ENCODE measurements around the gene TSC22D4. TPM values are rescaled to one million over a fixed set of nuclear protein-coding genes. Genes with fewer than 3 reads are reported as not detected.

The TSC22D4 gene
- total and polyA plus RNA-seq, 2 donors (not counting 1 experiment from before 2014, with no cell fraction given): 13.2 to 21.1 TPM

DNA sequence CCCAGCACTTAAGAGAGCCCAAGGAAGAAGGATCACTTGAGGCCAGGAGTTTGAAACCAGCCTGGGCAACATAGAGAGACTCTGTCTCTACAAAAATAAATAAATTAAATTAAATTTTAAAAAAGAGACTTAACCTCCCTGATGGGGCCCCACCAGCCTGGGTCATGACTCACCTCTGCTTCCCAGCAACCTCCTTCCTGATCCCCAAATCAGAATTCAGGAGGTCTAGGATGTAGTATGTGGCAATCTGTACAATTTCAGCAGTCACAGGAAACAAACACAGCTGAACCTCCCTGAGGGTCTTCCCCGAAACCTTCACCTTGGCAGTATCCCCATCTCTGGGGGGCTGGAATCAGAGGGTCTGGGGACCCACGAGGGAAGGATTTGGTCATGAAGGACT lies 33.0 kb downstream of the TSC22D4 start:
- no peaks in the 10 kb centered on the region for H3K36me3 ChIP-seq (ENCODE audit: control insufficient read depth, insufficient read depth, low read length)
- H3K79me2 ChIP-seq (ENCODE audit: control insufficient read depth, insufficient read depth, low read length): no peaks in the 10 kb centered on the region
- H3K4me2 ChIP-seq (ENCODE audit: extremely low read depth, insufficient read depth, low read length): no peak overlapping the region
- peaks cover 19% of the 10 kb centered on the region for H3K4me1 ChIP-seq (ENCODE audit: control insufficient read depth, extremely low read depth, insufficient read depth, low read length)
- H3K4me3 ChIP-seq (replicated peaks in 1 of 4; ENCODE audit: control extremely low read depth in 1 of 4, insufficient read depth in 1 of 4, low read depth in 3 of 4, low read length in 4 of 4): no peak overlapping the region
- H3K9ac ChIP-seq (ENCODE audit: insufficient read depth, low read length): no peak overlapping the region
- no peaks in the 10 kb centered on the region for H3K27me3 ChIP-seq (ENCODE audit: control insufficient read depth, insufficient read depth, low read length)
- H3K9me3 ChIP-seq (ENCODE audit: control insufficient read depth, insufficient read depth, low read depth, low read length): no peaks in the 10 kb centered on the region
- no peaks in the 10 kb centered on the region for H4K20me1 ChIP-seq (ENCODE audit: control insufficient read depth, extremely low read depth, insufficient read depth, low read length)
- TF ChIP-seq EZH2 (IDR thresholded peaks at IDR 0.05; ENCODE audit: low read length, missing control alignments): no peak
- TF ChIP-seq, protein P1, sequence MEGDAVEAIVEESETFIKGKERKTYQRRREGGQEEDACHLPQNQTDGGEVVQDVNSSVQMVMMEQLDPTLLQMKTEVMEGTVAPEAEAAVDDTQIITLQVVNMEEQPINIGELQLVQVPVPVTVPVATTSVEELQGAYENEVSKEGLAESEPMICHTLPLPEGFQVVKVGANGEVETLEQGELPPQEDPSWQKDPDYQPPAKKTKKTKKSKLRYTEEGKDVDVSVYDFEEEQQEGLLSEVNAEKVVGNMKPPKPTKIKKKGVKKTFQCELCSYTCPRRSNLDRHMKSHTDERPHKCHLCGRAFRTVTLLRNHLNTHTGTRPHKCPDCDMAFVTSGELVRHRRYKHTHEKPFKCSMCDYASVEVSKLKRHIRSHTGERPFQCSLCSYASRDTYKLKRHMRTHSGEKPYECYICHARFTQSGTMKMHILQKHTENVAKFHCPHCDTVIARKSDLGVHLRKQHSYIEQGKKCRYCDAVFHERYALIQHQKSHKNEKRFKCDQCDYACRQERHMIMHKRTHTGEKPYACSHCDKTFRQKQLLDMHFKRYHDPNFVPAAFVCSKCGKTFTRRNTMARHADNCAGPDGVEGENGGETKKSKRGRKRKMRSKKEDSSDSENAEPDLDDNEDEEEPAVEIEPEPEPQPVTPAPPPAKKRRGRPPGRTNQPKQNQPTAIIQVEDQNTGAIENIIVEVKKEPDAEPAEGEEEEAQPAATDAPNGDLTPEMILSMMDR (conservative IDR thresholded peaks at IDR 0.05 in 1 of 2, IDR thresholded peaks at IDR 0.05 in 1 of 2; ENCODE audit: low read depth in 1 of 2, low read length in 2 of 2): no peak
- DNase-seq (ENCODE audit: low read depth in 2 of 2): peak; percentile 24 to 57
- peak overlapping the region; percentile 34 for H2AFZ ChIP-seq (ENCODE audit: low read length)
- H3K27ac ChIP-seq (ENCODE audit: insufficient read depth, low read length): peak overlapping the region; percentile 67

DNA sequence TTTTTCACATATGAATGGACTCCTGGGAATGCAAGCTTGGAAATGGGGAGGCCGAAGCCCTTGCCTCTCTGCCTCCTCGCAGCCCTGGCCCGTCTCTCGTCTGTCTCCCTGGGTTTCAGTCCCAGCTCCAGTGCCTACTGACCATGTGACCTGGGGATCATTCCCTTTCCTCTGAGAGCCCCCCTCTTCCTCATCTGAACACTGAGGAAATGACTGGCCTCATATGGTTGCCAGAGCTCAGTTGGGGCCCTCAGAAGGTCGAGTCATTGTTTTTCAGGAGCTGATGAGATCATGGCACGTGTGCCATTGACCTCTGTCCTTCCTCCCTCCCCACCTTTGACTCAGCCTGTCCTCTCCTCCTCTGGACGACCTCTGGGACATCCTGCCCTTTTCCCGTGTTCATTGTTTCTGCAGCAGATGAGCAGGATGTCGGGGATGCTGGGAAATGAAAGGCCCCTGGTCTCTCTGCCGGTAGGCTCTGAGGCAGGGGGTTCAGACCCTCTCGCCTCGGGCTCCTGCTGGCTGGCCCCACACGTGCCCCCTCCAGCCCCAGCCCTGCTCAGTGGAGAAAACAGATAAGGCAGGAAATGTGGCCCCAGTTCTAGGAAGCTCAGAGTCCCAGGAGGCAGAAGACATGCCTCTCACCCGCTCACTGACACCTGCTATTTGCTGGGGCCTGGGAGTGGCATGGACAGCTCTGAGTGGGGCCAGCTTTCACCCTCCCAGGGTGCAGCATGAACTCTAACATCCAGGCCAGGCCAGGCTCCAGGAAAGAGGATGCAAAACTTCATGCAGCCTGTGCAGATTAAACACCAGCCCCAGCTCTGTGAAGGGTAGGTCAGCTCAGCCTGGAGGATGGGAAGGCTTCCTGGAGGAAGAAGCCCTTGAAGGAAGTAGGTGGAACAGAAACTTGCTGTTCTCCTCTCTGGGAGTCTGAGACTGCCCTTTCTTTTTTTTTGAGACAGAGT lies 34.4 kb downstream of the TSC22D4 start:
- no peaks in the 10 kb centered on the region for H3K79me2 ChIP-seq (ENCODE audit: control insufficient read depth, insufficient read depth, low read length)
- DNase-seq (ENCODE audit: low read depth in 2 of 2): peak; percentile 30 to 76
- H2AFZ ChIP-seq (ENCODE audit: low read length): peak overlapping the region; percentile 54
- peaks cover 21% of the 10 kb centered on the region for H3K4me1 ChIP-seq (ENCODE audit: control insufficient read depth, extremely low read depth, insufficient read depth, low read length)
- H3K4me3 ChIP-seq (replicated peaks in 1 of 4; ENCODE audit: control extremely low read depth in 1 of 4, insufficient read depth in 1 of 4, low read depth in 3 of 4, low read length in 4 of 4): no peak overlapping the region
- H3K36me3 ChIP-seq (ENCODE audit: control insufficient read depth, insufficient read depth, low read length): no peaks in the 10 kb centered on the region
- H3K9ac ChIP-seq (ENCODE audit: insufficient read depth, low read length): no peak overlapping the region
- peak overlapping the region; percentile 70 for H3K27ac ChIP-seq (ENCODE audit: insufficient read depth, low read length)
- no peaks in the 10 kb centered on the region for H3K9me3 ChIP-seq (ENCODE audit: control insufficient read depth, insufficient read depth, low read depth, low read length)
- no peak for TF ChIP-seq EZH2 (IDR thresholded peaks at IDR 0.05; ENCODE audit: low read length, missing control alignments)
- TF ChIP-seq, protein P1 (conservative IDR thresholded peaks at IDR 0.05 in 1 of 2, IDR thresholded peaks at IDR 0.05 in 1 of 2; ENCODE audit: low read depth in 1 of 2, low read length in 2 of 2): no peak
- no peaks in the 10 kb centered on the region for H3K27me3 ChIP-seq (ENCODE audit: control insufficient read depth, insufficient read depth, low read length)
- no peaks in the 10 kb centered on the region for H4K20me1 ChIP-seq (ENCODE audit: control insufficient read depth, extremely low read depth, insufficient read depth, low read length)
- peak overlapping the region; percentile 59 for H3K4me2 ChIP-seq (ENCODE audit: extremely low read depth, insufficient read depth, low read length)

DNA sequence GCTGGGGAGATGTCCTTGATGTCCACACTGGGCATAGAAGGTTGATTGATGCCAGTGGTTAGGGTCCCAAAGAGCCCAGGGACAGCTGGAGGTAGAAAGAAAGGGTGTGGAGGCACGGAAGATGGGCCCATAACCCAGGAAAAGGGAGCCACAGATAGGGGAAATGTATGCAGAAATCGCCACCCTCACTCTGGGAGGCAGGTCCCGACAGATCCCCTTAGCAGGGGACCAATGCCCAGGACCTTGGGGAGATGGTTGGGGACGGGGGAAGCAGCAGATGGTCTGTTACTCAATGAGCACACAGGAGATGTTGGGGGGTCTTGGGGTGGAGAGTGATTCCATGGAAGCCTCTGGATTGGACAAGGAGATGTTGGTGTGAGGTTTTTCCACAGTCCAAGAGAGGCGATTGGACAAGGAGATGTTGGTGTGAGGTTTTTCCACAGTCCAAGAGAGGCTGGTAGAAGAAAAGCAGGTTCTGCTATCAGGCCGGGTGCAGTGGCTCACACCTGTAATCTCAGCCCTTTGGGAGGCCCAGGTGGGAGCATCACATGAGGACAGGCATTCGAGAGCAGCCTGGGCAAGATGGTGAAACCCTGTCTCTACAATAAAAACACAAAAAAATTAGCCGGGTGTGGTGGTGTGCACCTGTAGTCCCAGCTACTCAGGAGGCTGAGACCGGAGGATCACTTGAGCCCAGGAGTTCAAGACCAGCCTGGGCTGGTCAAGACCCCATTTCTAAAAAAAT lies 35.7 kb downstream of the TSC22D4 start:
- peaks cover 22% of the 10 kb centered on the region for H3K4me1 ChIP-seq (ENCODE audit: control insufficient read depth, extremely low read depth, insufficient read depth, low read length)
- H4K20me1 ChIP-seq (ENCODE audit: control insufficient read depth, extremely low read depth, insufficient read depth, low read length): no peaks in the 10 kb centered on the region
- DNase-seq (ENCODE audit: low read depth in 2 of 2): no peak

More for the DNA sequence above, 35.7 kb downstream of the TSC22D4 start:
- no peak overlapping the region for H3K27ac ChIP-seq (ENCODE audit: insufficient read depth, low read length)
- H3K36me3 ChIP-seq (ENCODE audit: control insufficient read depth, insufficient read depth, low read length): no peaks in the 10 kb centered on the region
- H3K9ac ChIP-seq (ENCODE audit: insufficient read depth, low read length): no peak overlapping the region
- H3K79me2 ChIP-seq (ENCODE audit: control insufficient read depth, insufficient read depth, low read length): no peaks in the 10 kb centered on the region
- H3K9me3 ChIP-seq (ENCODE audit: control insufficient read depth, insufficient read depth, low read depth, low read length): no peaks in the 10 kb centered on the region
- peak overlapping the region; percentile 30 for H2AFZ ChIP-seq (ENCODE audit: low read length)
- no peak overlapping the region for H3K4me3 ChIP-seq (replicated peaks in 1 of 4; ENCODE audit: control extremely low read depth in 1 of 4, insufficient read depth in 1 of 4, low read depth in 3 of 4, low read length in 4 of 4)
- no peak overlapping the region for H3K4me2 ChIP-seq (ENCODE audit: extremely low read depth, insufficient read depth, low read length)
- TF ChIP-seq, protein P1 (conservative IDR thresholded peaks at IDR 0.05 in 1 of 2, IDR thresholded peaks at IDR 0.05 in 1 of 2; ENCODE audit: low read depth in 1 of 2, low read length in 2 of 2): no peak
- TF ChIP-seq EZH2 (IDR thresholded peaks at IDR 0.05; ENCODE audit: low read length, missing control alignments): no peak
- no peaks in the 10 kb centered on the region for H3K27me3 ChIP-seq (ENCODE audit: control insufficient read depth, insufficient read depth, low read length)

All from fibroblast of lung (primary cell).